BLaER1 treated with 17β-estradiol and CSF1 and Interleukin-3, amounts not matched to agents 10 nM and 100 nM (cell line): ENCODE measurements around the gene MUC7.

Experiments used
- H3K27ac ChIP-seq, 11 experiments: shearing (Covaris generic); formaldehyde crosslinking; 2 replicates each; pipeline ENCODE4 v1.8.1; 2022
- H3K27me3 ChIP-seq, 11 experiments: shearing (Covaris generic); formaldehyde crosslinking; 2 replicates each; pipeline ENCODE4 v1.8.1; 2022
- H3K36me3 ChIP-seq, 11 experiments: shearing (Covaris generic); formaldehyde crosslinking; 2 replicates each; pipeline ENCODE4 v1.8.1; 2022
- H3K4me1 ChIP-seq, 10 experiments: shearing (Covaris generic); formaldehyde crosslinking; 2 replicates each; pipeline ENCODE4 v1.8.1; 2022
- H3K4me2 ChIP-seq, 11 experiments: shearing (Covaris generic); formaldehyde crosslinking; 2 replicates each; pipeline ENCODE4 v1.8.1; 2022
- H3K4me3 ChIP-seq, 10 experiments: shearing (Covaris generic); formaldehyde crosslinking; 2 replicates each; pipeline ENCODE4 v1.8.1; 2022
- H3K9ac ChIP-seq, 11 experiments: shearing (Covaris generic); formaldehyde crosslinking; 2 replicates each; pipeline ENCODE4 v1.8.1; 2022
- H3K9me3 ChIP-seq, 11 experiments: shearing (Covaris generic); formaldehyde crosslinking; replicated peaks in 1 of 11; 2 replicates each; pipeline ENCODE4 v1.8.1; 2022
- H4K20me1 ChIP-seq, 11 experiments: shearing (Covaris generic); formaldehyde crosslinking; 2 replicates each; pipeline ENCODE4 v1.8.1; 2022
- Cebpa-rat ChIP-seq, 11 experiments: shearing (Covaris generic); IDR thresholded peaks; 2 replicates each; pipeline ENCODE4 v1.8.1; 2022

MUC7 gene

GRCh38 chr4:70522626-70523025, 50.6 kb downstream of the MUC7 start:
- no peaks in the 10 kb centered on the region for H3K36me3 ChIP-seq
- no peaks in the 10 kb centered on the region for H3K9me3 ChIP-seq
- H3K27ac ChIP-seq = no peak overlapping the region
- no peaks in the 10 kb centered on the region for H3K4me1 ChIP-seq
- no peaks in the 10 kb centered on the region for H4K20me1 ChIP-seq
- H3K4me2 ChIP-seq = no peak overlapping the region
- TF ChIP-seq Cebpa-rat (IDR thresholded peaks at IDR 0.05) = no peak
- H3K9ac ChIP-seq = no peak overlapping the region
- no peaks in the 10 kb centered on the region for H3K27me3 ChIP-seq
- H3K4me3 ChIP-seq = no peak overlapping the region

- H3K4me2 ChIP-seq = no peak overlapping the region
- H4K20me1 ChIP-seq = no peaks in the 10 kb centered on the region
- no peak for TF ChIP-seq Cebpa-rat (IDR thresholded peaks at IDR 0.05)
- H3K4me1 ChIP-seq = no peaks in the 10 kb centered on the region
- no peak overlapping the region for H3K27ac ChIP-seq
- H3K27me3 ChIP-seq = no peaks in the 10 kb centered on the region
- H3K36me3 ChIP-seq = no peaks in the 10 kb centered on the region
- no peaks in the 10 kb centered on the region for H3K9me3 ChIP-seq
- H3K9ac ChIP-seq = no peak overlapping the region
- H3K4me3 ChIP-seq = no peak overlapping the region
Observed at GRCh38 chr4:70530997-70531396, 59.0 kb downstream of the MUC7 start.

GRCh38 chr4:70531981-70532380, 60.0 kb downstream of the MUC7 start:
- Histone ChIP-seq H3K4me2 (no peak overlapping the region), H3K9ac (no peak overlapping the region), H3K36me3 (no peaks in the 10 kb centered on the region), H3K27ac (no peak overlapping the region), H3K27me3 (no peaks in the 10 kb centered on the region), H4K20me1 (no peaks in the 10 kb centered on the region), H3K9me3 (no peaks in the 10 kb centered on the region), H3K4me3 (no peak overlapping the region), H3K4me1 (no peaks in the 10 kb centered on the region)
- no peak for TF ChIP-seq Cebpa-rat (IDR thresholded peaks at IDR 0.05)
